ENCODE results near the gene TRIM17. TPM values are rescaled to one million over a fixed set of nuclear protein-coding genes. Genes with fewer than 3 reads are reported as not detected.

Gene TRIM17
- total and polyA plus RNA-seq, 9 of the 15 experiments (the other 6 are each of a cell fraction or from before 2014, with no cell fraction given), result not detected

DNA sequence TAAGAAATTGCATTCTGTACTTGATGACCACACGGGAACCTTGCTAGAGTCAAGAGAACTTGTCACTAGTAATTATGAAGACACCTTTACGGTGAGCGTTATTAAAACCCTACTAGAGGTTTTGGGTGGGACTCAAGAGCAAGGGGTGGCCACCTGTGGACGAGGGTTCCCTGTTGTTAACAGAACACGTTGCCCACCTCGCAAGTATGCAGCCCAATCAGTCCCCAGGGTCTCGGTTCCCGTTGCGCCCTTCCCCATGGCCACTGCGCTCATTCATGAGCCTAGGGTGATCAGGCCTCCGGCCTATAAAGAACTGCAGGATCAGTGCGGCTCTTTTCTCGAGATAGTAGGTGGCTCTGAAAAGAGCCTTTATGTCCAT is 40.3 kb upstream of the TRIM17 start (continued):
- TF ChIP-seq CBX8 (IDR thresholded peaks at IDR 0.05; ENCODE audit: borderline replicate concordance, extremely low read depth, low read depth, low read length, poor library complexity, severe bottlenecking) (no peak), ZNF707 (CRISPR knock-in tag; conservative IDR thresholded peaks at IDR 0.05) (0 out of 2 replicates have a peak, but pooled peaks have one; percentile 14), RBFOX2 (IDR thresholded peaks at IDR 0.05; ENCODE audit: low read depth, low read length) (no peak), FOSL1 (tag; conservative IDR thresholded peaks at IDR 0.05) (no peak), ASH1L (IDR thresholded peaks at IDR 0.05; ENCODE audit: borderline replicate concordance, low read depth, partially characterized antibody) (no peak), POLR2AphosphoS2 (IDR thresholded peaks at IDR 0.05; ENCODE audit: low read length) (no peak), ZNF75A (CRISPR knock-in tag; IDR thresholded peaks at IDR 0.05) (no peak), CEBPB (tag; IDR thresholded peaks at IDR 0.05) (no peak), NR2C2 (CRISPR knock-in tag; IDR thresholded peaks at IDR 0.05) (no peak), NR2C2 (tag; IDR thresholded peaks at IDR 0.05) (peak; percentile 4; the same call in 1 of the 2 replicates), SRSF1 (IDR thresholded peaks at IDR 0.05; ENCODE audit: low read depth, low read length) (no peak), PATZ1 (CRISPR knock-in tag; IDR thresholded peaks at IDR 0.05; ENCODE audit: borderline replicate concordance) (0 out of 2 replicates have a peak, but pooled peaks have one; percentile 69), TEAD4 (IDR thresholded peaks at IDR 0.05; ENCODE audit: low read length) (peak; percentile 6; the same call in 1 of the 2 replicates), TEAD4 (CRISPR knock-in tag; IDR thresholded peaks at IDR 0.05; ENCODE audit: borderline replicate concordance) (0 out of 2 replicates have a peak, but pooled peaks have one; percentile 25), ZNF766 (CRISPR knock-in tag; conservative IDR thresholded peaks at IDR 0.05) (peak; percentile 60; the same call in 1 of the 2 replicates), ZNF263 (CRISPR knock-in tag; IDR thresholded peaks at IDR 0.05; ENCODE audit: borderline replicate concordance) (no peak), PTBP1 (IDR thresholded peaks at IDR 0.05; ENCODE audit: low read depth, low read length) (peak; percentile 66; the same call in 1 of the 2 replicates)
- TF ChIP-seq, protein P1, sequence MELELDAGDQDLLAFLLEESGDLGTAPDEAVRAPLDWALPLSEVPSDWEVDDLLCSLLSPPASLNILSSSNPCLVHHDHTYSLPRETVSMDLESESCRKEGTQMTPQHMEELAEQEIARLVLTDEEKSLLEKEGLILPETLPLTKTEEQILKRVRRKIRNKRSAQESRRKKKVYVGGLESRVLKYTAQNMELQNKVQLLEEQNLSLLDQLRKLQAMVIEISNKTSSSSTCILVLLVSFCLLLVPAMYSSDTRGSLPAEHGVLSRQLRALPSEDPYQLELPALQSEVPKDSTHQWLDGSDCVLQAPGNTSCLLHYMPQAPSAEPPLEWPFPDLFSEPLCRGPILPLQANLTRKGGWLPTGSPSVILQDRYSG (tag; conservative IDR thresholded peaks at IDR 0.05; ENCODE audit: low read depth), result no peak
- TF ChIP-seq, protein P2, sequence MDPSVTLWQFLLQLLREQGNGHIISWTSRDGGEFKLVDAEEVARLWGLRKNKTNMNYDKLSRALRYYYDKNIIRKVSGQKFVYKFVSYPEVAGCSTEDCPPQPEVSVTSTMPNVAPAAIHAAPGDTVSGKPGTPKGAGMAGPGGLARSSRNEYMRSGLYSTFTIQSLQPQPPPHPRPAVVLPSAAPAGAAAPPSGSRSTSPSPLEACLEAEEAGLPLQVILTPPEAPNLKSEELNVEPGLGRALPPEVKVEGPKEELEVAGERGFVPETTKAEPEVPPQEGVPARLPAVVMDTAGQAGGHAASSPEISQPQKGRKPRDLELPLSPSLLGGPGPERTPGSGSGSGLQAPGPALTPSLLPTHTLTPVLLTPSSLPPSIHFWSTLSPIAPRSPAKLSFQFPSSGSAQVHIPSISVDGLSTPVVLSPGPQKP (CRISPR knock-in tag; IDR thresholded peaks at IDR 0.05), result no peak

Measured in K562 (cell line).